GM18508 (cell line): ENCODE data around the gene TNIP2.

Experiments used
- ATAC-seq: cut with Tn5 transposase; IDR thresholded peaks from one replicate; pipeline ENCODE4 v1.9.1; 2021; ENCODE audit warnings: moderate number of reproducible peaks; ENCODE audit not compliant: insufficient read depth, unreplicated experiment

TNIP2 gene

DNA sequence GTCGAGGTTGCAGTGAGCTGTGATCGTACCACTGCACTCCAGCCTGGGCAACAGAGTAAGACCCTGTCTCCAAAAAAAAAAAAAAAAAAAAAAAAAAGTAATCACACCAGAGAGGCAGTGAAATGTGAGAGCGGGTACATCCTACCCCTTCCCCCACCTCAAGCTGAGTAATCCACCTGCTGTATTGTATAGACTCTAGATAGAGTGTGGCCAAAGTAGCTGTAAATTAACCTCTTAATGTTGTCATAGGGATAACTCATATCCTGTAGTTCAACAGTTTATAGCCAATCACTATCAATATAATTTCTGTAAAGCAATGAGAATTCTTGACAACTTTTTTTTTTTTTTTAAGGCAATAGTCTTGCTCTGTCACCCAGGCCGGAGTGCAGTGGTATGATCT, 30.8 kb downstream of the TNIP2 start:
- ATAC-seq: no peak

GRCh38 chr4:2723751-2724150, 32.4 kb downstream of the TNIP2 start:
- no peak for ATAC-seq

DNA sequence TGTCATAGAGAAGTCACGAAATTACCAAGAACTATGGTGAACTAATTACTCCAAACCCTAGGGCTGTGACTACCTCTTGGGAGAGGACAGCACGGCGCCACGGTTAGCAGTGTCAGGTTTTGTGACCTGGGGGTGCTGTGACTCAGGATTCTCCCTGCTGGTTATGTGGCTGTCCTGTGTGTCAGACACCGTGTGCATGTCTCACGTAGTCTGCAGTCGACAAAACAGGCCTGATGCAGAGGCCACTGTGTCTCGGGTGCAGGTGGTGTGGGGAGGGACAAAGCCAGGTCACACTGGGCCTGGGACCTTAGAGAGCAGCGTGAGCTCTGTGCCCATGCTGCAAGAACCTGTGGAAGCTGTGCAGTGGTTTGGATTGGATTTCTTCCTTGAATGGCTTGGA, 34.1 kb downstream of the TNIP2 start:
- no peak for ATAC-seq

- no peak for ATAC-seq
Measured at GRCh38 chr4:2721586-2721985, 34.5 kb downstream of the TNIP2 start.

- ATAC-seq: no peak
Measured at GRCh38 chr4:2716236-2716635, 39.9 kb downstream of the TNIP2 start.

DNA sequence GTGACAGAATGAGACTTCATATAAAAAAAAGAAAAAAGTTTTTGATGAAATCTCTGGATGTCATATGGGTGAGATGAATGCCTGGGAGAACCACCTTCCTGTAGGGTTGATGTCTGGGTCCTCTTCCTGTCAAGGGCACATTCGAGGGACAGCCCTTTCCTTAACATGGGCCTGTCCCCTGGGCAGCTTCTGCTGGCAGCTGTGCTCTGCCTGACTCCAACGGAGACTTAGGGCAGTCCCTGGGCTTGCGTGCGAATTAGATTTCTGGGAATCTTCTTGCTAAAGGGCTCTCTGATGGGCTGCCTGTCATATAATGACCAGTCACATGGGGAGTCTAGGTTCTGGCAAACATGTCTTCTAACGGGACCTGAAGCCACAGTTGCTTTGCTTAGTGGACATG, 40.7 kb downstream of the TNIP2 start:
- no peak for ATAC-seq

- ATAC-seq: no peak
Measured at GRCh38 chr4:2714918-2715317, 41.2 kb downstream of the TNIP2 start.

DNA sequence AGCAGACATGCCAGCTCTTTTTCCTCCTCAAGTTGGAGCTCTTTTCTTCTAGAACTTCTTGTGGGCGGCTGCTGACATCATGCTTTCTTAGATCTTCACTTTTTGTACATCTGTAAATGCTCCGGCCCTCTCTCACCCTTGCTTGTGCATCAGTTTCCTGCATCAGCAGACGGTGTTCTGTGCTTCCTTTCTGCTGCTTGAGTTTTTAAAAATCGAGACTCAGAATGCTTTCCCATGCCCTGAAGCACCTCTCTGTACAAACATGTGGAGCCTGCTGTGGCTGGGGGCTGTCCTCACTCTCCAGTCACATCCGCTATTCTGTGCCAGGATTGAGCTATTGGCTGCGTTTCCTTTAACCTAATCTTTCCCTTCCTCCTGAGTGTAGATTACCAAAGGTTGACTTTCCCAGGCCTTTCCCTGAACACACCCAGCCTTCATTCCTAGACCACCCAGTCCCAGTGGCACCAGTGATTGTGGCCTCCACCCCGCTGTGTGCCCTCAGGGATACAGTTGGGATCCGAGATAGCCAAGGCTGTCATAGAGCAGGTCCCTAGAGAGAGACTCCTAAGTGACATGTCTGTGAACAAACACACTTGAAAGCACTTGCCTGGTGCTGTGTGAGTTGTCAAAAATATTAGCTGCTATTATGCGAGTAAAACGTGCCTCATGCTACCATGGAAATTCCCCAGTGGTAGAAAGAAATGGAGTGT, 41.9 kb downstream of the TNIP2 start:
- no peak for ATAC-seq

- no peak for ATAC-seq
Measured at GRCh38 chr4:2713337-2713736, 42.8 kb downstream of the TNIP2 start.

GRCh38 chr4:2712261-2712842, 43.8 kb downstream of the TNIP2 start:
- no peak for ATAC-seq

DNA sequence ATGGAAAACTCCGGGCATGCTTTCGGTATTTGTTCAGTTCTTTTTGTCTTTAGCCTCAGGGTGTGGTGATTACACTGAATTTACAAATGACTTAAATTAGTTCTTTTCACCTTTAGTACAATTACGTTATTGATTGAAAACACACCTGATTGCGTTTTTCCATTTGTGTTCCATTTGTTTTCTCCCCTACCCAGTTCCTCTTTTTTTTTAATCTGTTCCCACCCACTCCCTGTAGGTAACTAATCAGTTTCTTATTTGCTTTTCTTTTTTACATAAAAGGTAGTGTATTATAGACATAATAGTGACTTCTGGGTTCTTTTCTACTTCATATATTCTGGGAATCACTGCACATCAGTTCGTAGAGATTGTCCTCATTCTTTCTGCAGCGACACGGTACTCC, 53.4 kb downstream of the TNIP2 start:
- ATAC-seq: no peak

DNA sequence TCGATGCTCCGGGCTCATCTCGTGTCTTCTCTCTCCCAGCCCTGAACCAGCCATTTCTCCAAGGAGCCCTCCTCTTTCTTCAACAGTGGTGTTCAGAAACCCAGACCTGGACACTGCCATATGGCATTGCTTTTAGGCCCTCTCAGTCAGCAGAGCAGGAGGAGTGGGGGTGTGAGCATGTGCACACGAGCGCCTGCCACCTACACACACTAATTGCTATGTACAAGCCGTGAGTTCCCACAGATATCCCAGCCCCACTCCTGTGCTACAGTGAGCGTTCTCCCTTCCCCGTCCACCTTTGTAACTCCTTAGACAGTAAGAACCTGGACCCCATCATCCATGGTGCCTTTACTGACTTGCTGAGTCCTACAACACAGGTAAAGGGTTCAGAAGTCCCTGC, 53.8 kb downstream of the TNIP2 start:
- no peak for ATAC-seq

DNA sequence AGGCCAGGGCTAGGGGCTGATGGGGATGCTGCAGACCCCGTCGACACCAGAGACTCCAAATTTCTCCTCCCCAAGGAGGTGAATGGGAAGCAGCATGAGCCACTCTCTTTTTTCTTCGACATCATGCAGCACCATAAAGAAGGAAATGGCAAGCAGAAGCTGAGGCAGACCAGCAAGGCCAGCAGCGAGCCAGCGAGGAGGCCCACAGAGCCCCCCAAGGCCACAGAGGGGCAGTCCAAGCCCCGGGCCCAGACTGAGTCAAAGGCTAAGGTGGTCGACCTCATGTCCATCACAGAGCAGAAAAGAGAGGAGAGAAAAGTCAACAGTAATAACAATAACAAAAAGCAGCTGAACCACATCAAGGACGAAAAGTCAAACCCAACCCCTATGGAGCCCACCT, 56.1 kb downstream of the TNIP2 start:
- no peak for ATAC-seq

DNA sequence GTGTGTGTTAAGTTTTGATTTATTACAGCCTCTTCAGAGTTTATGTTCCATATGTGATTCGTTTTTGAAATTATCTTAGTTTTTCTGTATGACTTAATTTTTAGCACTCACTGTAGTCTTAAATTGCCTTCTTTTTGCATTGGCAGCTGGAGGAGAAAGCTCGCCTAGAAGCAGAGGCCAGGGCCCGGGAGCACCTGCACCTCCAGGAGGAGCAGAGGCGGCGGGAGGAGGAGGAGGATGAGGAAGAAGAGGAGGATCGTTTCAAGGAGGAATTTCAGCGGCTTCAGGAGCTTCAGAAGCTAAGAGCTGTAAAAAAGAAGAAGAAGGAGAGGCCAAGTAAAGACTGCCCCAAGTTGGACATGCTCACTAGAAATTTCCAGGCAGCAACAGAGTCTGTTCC, 56.6 kb downstream of the TNIP2 start:
- ATAC-seq: no peak

GRCh38 chr4:2698951-2699505, 57.1 kb downstream of the TNIP2 start:
- no peak for ATAC-seq

DNA sequence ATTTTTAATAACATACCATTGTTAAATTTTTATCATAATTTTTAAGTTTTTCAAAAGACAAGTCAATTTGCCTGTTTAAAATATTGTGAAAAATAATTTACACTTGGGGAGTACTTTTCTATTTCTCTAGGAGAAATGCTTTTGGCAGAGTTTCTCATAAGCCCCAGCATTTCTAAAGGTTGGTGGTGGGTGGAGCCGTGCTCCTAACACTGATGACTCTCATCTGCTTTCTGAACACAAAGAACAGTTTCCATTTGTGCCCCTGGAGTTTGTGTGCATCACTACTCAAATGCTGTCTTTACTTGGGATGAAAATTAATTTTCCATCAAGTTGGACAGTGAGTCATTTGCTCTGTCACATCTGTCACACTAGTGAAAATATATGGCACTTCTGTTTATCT, 57.6 kb downstream of the TNIP2 start:
- no peak for ATAC-seq

DNA sequence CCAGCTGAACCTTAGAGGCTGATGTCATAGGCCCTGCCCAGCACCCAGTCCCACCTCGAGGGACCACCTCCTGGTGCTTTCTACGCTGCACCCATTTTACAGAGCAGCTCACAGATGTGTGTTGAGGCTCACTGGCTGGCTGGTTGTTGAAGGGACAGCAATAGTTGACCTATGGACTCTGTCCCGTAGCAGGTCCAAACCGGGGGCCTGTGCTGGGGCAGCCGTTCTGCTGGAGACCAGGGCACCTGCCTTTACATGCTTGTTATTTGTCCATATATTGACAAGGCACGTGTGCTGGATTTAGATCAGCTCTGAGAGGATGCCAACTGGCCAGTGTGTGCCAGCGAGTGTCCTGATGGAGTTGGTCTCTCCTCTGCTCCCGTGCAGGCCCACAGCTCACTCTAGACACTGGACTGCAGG, 58.1 kb downstream of the TNIP2 start:
- no peak for ATAC-seq

GRCh38 chr4:2696423-2696822, 59.7 kb downstream of the TNIP2 start:
- ATAC-seq: peak; percentile 92

- no peak for ATAC-seq
Measured at GRCh38 chr4:2695346-2696060, 60.6 kb downstream of the TNIP2 start.

- ATAC-seq: no peak
Measured at GRCh38 chr4:2694691-2695090, 61.4 kb downstream of the TNIP2 start.

DNA sequence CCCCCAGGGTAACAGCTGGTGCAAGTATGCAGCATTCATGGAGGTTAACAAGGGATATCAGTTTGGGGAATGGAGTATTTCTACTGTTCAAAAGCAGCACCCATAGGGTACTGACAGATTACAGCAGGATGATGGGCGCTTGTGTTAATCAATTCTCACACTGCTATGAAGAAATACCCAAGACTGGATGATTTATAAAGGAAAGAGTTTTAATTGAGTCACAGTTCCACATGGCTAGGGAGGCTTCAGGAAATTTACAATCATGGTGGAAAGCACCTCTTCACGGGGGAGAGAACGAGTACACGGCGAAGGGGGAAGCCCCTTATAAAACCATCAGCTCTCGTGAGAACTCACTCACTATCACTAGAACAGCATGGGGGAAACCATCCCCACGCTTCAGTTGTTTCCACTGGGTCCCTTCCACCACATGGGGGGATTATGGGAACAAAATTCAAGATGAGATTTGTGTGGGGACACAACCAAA, 64.1 kb downstream of the TNIP2 start:
- ATAC-seq: no peak
